Epithelial cell of umbilical artery (primary cell): ENCODE results near the gene ZBTB4. TPM values are rescaled to one million over a fixed set of nuclear protein-coding genes. Genes with fewer than 3 reads are reported as not detected.

Source experiments
- total RNA-seq: library from RNA; depleted of rRNA; stranded (reverse); fragments of >200 nt; gene quantifications from 2 replicates; pipeline ENCODE4 v1.2.3, GENCODE V29; 2014

ZBTB4 gene
- 6.7 and 7.1 TPM in 2 replicates for total RNA-seq

GRCh38 chr17:7479213-7480088, at the start of gene ZBTB4:
Gene ZBTB4 (minus strand): TSS chr17:7479631. CDS start chr17:7466801, 12,830 bp downstream.

DNA sequence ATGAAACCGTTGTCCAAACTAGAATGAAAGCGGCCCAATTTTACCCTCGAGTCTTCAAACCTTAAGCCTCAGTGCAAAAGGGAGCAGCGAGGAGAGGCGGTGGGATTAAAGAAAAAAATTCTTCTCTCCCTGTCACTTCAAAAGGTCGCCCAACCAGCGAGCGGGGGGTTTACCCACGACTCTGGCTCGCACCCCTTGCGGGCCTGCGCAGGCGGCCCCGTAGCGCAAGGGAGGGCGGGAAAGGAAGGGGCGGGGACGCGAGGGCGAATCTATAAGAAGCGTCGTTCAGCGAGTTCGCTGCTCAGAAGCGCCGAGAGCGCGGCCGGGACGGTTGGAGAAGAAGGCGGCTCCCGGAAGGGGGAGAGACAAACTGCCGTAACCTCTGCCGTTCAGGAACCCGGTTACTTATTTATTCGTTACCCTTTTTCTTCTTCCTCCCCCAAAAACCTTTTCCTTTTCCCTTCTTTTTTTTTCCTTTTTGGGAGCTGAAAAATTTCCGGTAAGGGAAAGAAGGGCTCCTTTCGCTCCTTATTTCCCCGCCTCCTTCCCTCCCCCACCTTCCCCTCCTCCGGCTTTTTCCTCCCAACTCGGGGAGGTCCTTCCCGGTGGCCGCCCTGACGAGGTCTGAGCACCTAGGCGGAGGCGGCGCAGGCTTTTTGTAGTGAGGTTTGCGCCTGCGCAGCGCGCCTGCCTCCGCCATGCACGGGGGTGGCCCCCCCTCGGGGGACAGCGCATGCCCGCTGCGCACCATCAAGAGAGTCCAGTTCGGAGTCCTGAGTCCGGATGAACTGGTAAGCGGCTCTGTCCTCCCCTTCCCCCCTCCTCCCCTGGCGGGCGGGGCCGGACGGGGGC, 4.9 kb upstream of the ZBTB4 start, which contains the start of gene POLR2A:
TSS of gene POLR2A (plus strand) at position 300 of the 852 bp plus-strand sequence.

GRCh38 chr17:7481275-7481674, 1.8 kb upstream of the ZBTB4 start, which contains the start of gene SLC35G6:
Gene SLC35G6 (plus strand): TSS chr17:7481446. CDS start chr17:7481517, 71 bp downstream.

GRCh38 chr17:7444682-7445618, 34.5 kb downstream of the ZBTB4 start, which contains the start of gene CHRNB1:
Gene CHRNB1 (plus strand): TSS chr17:7445061. CDS start chr17:7445128, 67 bp downstream.

GRCh38 chr17:7439462-7440112, 39.8 kb downstream of the ZBTB4 start, which contains the start of gene FGF11:
Gene FGF11 (plus strand): TSS chr17:7439512. CDS start chr17:7439621, 109 bp downstream.

DNA sequence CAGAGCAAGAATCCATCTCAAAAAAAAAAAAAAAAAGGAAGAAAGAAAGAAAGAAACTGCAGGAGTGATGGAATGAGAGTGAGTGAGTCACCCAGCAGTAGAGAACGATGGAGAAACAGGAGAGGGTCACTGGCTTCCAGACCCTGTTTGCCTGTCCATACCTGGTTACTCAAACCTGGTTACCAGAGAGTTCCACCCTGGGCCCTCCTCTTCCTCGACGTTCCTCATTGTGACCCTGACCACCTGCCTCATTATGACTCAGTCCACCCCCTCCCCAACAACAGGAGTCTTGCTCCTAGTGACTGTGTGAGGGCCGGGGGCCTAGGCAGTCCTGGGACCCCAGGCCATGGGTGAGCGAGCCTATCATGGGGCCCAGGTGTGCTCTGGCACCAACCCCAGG, 50.9 kb downstream of the ZBTB4 start, which contains the start of gene SPEM3:
TSS of gene SPEM3 (plus strand) at position 301 of the 400 bp plus-strand sequence. CDS start at position 347, 46 bp downstream.

GRCh38 chr17:7425316-7425715, 54.1 kb downstream of the ZBTB4 start, which contains the start of gene SPEM2:
Gene SPEM2 (plus strand): TSS chr17:7425616. CDS start chr17:7425689, 73 bp downstream.

GRCh38 chr17:7419819-7420610, 59.4 kb downstream of the ZBTB4 start, which contains the start of gene SPEM1:
Gene SPEM1 (plus strand): TSS chr17:7420324. CDS start chr17:7420385, 61 bp downstream.

Other genes starting within 250 kb of the ZBTB4 start
- 36.1 and 40.6 TPM in 2 replicates for gene DVL2, start 245.1 kb downstream of the ZBTB4 start, total RNA-seq
- 39.7 and 43.9 TPM in 2 replicates for gene PHF23, start 240.2 kb downstream of the ZBTB4 start, total RNA-seq
- 52.1 and 157 TPM in 2 replicates for gene GABARAP, start 237.2 kb downstream of the ZBTB4 start, total RNA-seq
- gene CTDNEP1, start 227.9 kb downstream of the ZBTB4 start, total RNA-seq = 14.1 and 19.5 TPM in 2 replicates
- 48.8 and 52.3 TPM in 2 replicates for gene ELP5, start 227.4 kb downstream of the ZBTB4 start, total RNA-seq
- gene CLDN7, start 217.2 kb downstream of the ZBTB4 start, total RNA-seq = 12.9 and 15.6 TPM in 2 replicates
- under 0.01 and 0.30 TPM in 2 replicates for gene SLC2A4, start 197.9 kb downstream of the ZBTB4 start, total RNA-seq
- gene YBX2, start 185.0 kb downstream of the ZBTB4 start, total RNA-seq = 0.15 TPM in 1 of 2 replicates, not detected in the other
- 761 and 967 TPM in 2 replicates for gene EIF5A, start 172.0 kb downstream of the ZBTB4 start, total RNA-seq
- gene GPS2, start 164.3 kb downstream of the ZBTB4 start, total RNA-seq = 34.8 and 60.0 TPM in 2 replicates
- 12.0 and 17.9 TPM in 2 replicates for gene NEURL4, start 150.3 kb downstream of the ZBTB4 start, total RNA-seq
- gene ACAP1, start 143.1 kb downstream of the ZBTB4 start, total RNA-seq = not detected in 2 replicates
- 1.9 and 2.9 TPM in 2 replicates for gene KCTD11, start 127.5 kb downstream of the ZBTB4 start, total RNA-seq
- not detected in 2 replicates for gene TMEM95, start 124.5 kb downstream of the ZBTB4 start, total RNA-seq
- 0.91 TPM in 1 of 2 replicates, not detected in the other for gene TNK1, start 98.5 kb downstream of the ZBTB4 start, total RNA-seq
- 8.4 and 15.3 TPM in 2 replicates for gene PLSCR3, start 85.1 kb downstream of the ZBTB4 start, total RNA-seq
- 71.3 and 188 TPM in 2 replicates for gene TMEM256, start 75.5 kb downstream of the ZBTB4 start, total RNA-seq
- 2.1 and 2.6 TPM in 2 replicates for gene NLGN2, start 71.8 kb downstream of the ZBTB4 start, total RNA-seq
- gene SPEM1, start 59.3 kb downstream of the ZBTB4 start, total RNA-seq = not detected in 2 replicates
- gene SPEM2, start 54.0 kb downstream of the ZBTB4 start, total RNA-seq = not detected in 2 replicates
- gene SPEM3, start 50.8 kb downstream of the ZBTB4 start, total RNA-seq = not detected in 2 replicates
- 5.6 and 7.5 TPM in 2 replicates for gene TMEM102, start 44.2 kb downstream of the ZBTB4 start, total RNA-seq
- 0.15 and 0.32 TPM in 2 replicates for gene FGF11, start 40.1 kb downstream of the ZBTB4 start, total RNA-seq
- gene CHRNB1, start 34.6 kb downstream of the ZBTB4 start, total RNA-seq = 4.5 and 6.5 TPM in 2 replicates
- gene SLC35G6, start 1.8 kb upstream of the ZBTB4 start, total RNA-seq = not detected in 2 replicates
- gene POLR2A, start 4.7 kb upstream of the ZBTB4 start, total RNA-seq = 54.1 and 66.9 TPM in 2 replicates
- 3.6 and 6.5 TPM in 2 replicates for gene TNFSF12, start 69.4 kb upstream of the ZBTB4 start, total RNA-seq
- 0.46 and 1.6 TPM in 2 replicates for gene TNFSF13, start 79.1 kb upstream of the ZBTB4 start, total RNA-seq
- 92.9 and 115 TPM in 2 replicates for gene SENP3, start 82.3 kb upstream of the ZBTB4 start, total RNA-seq
- gene CD68, start 100.0 kb upstream of the ZBTB4 start, total RNA-seq = 1.1 and 1.3 TPM in 2 replicates
- 117 and 125 TPM in 2 replicates for gene MPDU1, start 104.2 kb upstream of the ZBTB4 start, total RNA-seq
- gene SOX15, start 110.5 kb upstream of the ZBTB4 start, total RNA-seq = not detected in 2 replicates
- gene FXR2, start 135.3 kb upstream of the ZBTB4 start, total RNA-seq = 39.2 and 47.7 TPM in 2 replicates
- 24.0 and 24.3 TPM in 2 replicates for gene SAT2, start 148.2 kb upstream of the ZBTB4 start, total RNA-seq
- gene SHBG, start 150.5 kb upstream of the ZBTB4 start, total RNA-seq = not detected in 2 replicates
- gene ATP1B2, start 171.3 kb upstream of the ZBTB4 start, total RNA-seq = not detected in 2 replicates
- 40.6 and 70.1 TPM in 2 replicates for gene TP53, start 207.9 kb upstream of the ZBTB4 start, total RNA-seq
- 10.1 and 10.6 TPM in 2 replicates for gene WRAP53, start 208.8 kb upstream of the ZBTB4 start, total RNA-seq
- gene EFNB3, start 225.6 kb upstream of the ZBTB4 start, total RNA-seq = 0.15 and 0.97 TPM in 2 replicates
- gene DNAH2, start 238.1 kb upstream of the ZBTB4 start, total RNA-seq = under 0.01 and 0.30 TPM in 2 replicates